GM13977 (cell line): ENCODE results near the gene KPNA2.

Experiments used
- DNase-seq: peaks from one replicate; pipeline ENCODE4 v3.0.0; 2012; ENCODE audit warnings: low spot score
- CTCF ChIP-seq: IDR thresholded peaks from 2 replicates; pipeline ENCODE4 v1.5.1; 2012; ENCODE audit warnings: mild to moderate bottlenecking, control low read depth; ENCODE audit not compliant: insufficient read depth; ENCODE audit errors: extremely low read depth, missing control alignments
- in situ Hi-C: fragments of 300-500 bp; cut with MboI; formaldehyde crosslinking; loops from one replicate; pipeline ENCODE4 v1.12.0; 2022; ENCODE audit warnings: low sequenced_read_pairs, low pct_unique_long_range_greater_than_20kb, mixed read lengths, inconsistent platforms; ENCODE audit not compliant: unreplicated experiment

KPNA2 gene

GRCh38 chr17:68035523-68036303 lies at the start of gene KPNA2:
TSS of gene KPNA2 (plus strand) at chr17:68035735. CDS start at chr17:68037133, 1,398 bp downstream.
- peak; percentile 98 for DNase-seq
- in situ Hi-C loops: no loop called here
- no peak for TF ChIP-seq CTCF

- TF ChIP-seq CTCF: no peak
- in situ Hi-C loops: no loop called here
- no peak for DNase-seq
Observed at GRCh38 chr17:67990909-67991308, 44.6 kb upstream of the KPNA2 start.

GRCh38 chr17:67992548-67993152 lies 42.9 kb upstream of the KPNA2 start:
- DNase-seq: peak; percentile 27
- TF ChIP-seq CTCF: no peak
- in situ Hi-C loops: no loop called here

GRCh38 chr17:67993153-67993997 lies 42.2 kb upstream of the KPNA2 start:
- in situ Hi-C loops: no loop called here
- no peak for TF ChIP-seq CTCF
- peak; percentile 92 for DNase-seq

GRCh38 chr17:67993998-67994361 lies 41.6 kb upstream of the KPNA2 start:
- in situ Hi-C loops: no loop called here
- TF ChIP-seq CTCF: no peak
- no peak for DNase-seq

- in situ Hi-C loops: no loop called here
- TF ChIP-seq CTCF: no peak
- DNase-seq: peak; percentile 35
Observed at GRCh38 chr17:67994817-67995569, 40.5 kb upstream of the KPNA2 start.
